HEK293T (cell line): ENCODE data around the gene STK25.

Source experiments
- ARNT ChIP-seq: fragments of 450-650 bp; IDR thresholded peaks from 2 replicates; pipeline ENCODE4 v1.6.1; 2017; ENCODE audit warnings: mild to moderate bottlenecking
- BHLHE40 ChIP-seq: fragments of 450-650 bp; IDR thresholded peaks from 2 replicates; pipeline ENCODE4 v1.6.1; 2016; ENCODE audit warnings: mild to moderate bottlenecking, moderate library complexity, borderline replicate concordance
- CTBP1 ChIP-seq: fragments of 450-650 bp; IDR thresholded peaks from 2 replicates; pipeline ENCODE4 v1.6.1; 2016; ENCODE audit warnings: borderline replicate concordance
- ELF4 ChIP-seq: fragments of 450-650 bp; IDR thresholded peaks from 2 replicates; pipeline ENCODE4 v1.6.1; 2017; ENCODE audit warnings: antibody characterized with exemption
- FOXK2 ChIP-seq: fragments of 450-650 bp; IDR thresholded peaks from 2 replicates; pipeline ENCODE4 v1.6.1; 2016; ENCODE audit warnings: mild to moderate bottlenecking
- HDGF ChIP-seq: fragments of 450-650 bp; IDR thresholded peaks from 2 replicates; pipeline ENCODE4 v1.6.1; 2017; ENCODE audit warnings: antibody characterized with exemption, borderline replicate concordance
- L3MBTL2 ChIP-seq: fragments of 450-650 bp; conservative IDR thresholded peaks from 2 replicates; pipeline ENCODE4 v1.6.1; 2016; ENCODE audit warnings: mild to moderate bottlenecking
- LEF1 ChIP-seq: fragments of 450-650 bp; IDR thresholded peaks from 2 replicates; pipeline ENCODE4 v1.6.1; 2017; ENCODE audit warnings: mild to moderate bottlenecking, borderline replicate concordance
- PKNOX1 ChIP-seq: fragments of 450-650 bp; IDR thresholded peaks from 2 replicates; pipeline ENCODE4 v1.6.1; 2016
- SP1 ChIP-seq: fragments of 450-650 bp; IDR thresholded peaks from 2 replicates; pipeline ENCODE4 v1.6.1; 2017
- SUZ12 ChIP-seq: fragments of 450-650 bp; IDR thresholded peaks from 2 replicates; pipeline ENCODE4 v1.6.1; 2016; ENCODE audit warnings: mild to moderate bottlenecking
- TARDBP ChIP-seq: fragments of 450-650 bp; IDR thresholded peaks from 2 replicates; pipeline ENCODE4 v1.6.1; 2016
- ZNF384 ChIP-seq: fragments of 450-650 bp; IDR thresholded peaks from 2 replicates; pipeline ENCODE4 v1.6.1; 2016

- no peak for TF ChIP-seq BHLHE40
- no peak for TF ChIP-seq ARNT
- TF ChIP-seq SUZ12 = no peak
- no peak for TF ChIP-seq LEF1
- TF ChIP-seq SP1 = no peak
- TF ChIP-seq FOXK2 = no peak
- TF ChIP-seq ELF4 = no peak
- no peak for TF ChIP-seq ZNF384
- no peak for TF ChIP-seq PKNOX1
- no peak for TF ChIP-seq L3MBTL2
- TF ChIP-seq CTBP1 = no peak
- no peak for TF ChIP-seq HDGF
- TF ChIP-seq TARDBP = no peak
Observed at GRCh38 chr2:241468476-241468781, 40.0 kb downstream of the STK25 start.
